ENCODE measurements around the gene ADH1B. TPM values are rescaled to one million over a fixed set of nuclear protein-coding genes. Genes with fewer than 3 reads are reported as not detected.

ADH1B gene
- total RNA-seq, 3 donors from 2014 or later (not counting 1 experiment from before 2014, with no cell fraction given) = not detected

DNA sequence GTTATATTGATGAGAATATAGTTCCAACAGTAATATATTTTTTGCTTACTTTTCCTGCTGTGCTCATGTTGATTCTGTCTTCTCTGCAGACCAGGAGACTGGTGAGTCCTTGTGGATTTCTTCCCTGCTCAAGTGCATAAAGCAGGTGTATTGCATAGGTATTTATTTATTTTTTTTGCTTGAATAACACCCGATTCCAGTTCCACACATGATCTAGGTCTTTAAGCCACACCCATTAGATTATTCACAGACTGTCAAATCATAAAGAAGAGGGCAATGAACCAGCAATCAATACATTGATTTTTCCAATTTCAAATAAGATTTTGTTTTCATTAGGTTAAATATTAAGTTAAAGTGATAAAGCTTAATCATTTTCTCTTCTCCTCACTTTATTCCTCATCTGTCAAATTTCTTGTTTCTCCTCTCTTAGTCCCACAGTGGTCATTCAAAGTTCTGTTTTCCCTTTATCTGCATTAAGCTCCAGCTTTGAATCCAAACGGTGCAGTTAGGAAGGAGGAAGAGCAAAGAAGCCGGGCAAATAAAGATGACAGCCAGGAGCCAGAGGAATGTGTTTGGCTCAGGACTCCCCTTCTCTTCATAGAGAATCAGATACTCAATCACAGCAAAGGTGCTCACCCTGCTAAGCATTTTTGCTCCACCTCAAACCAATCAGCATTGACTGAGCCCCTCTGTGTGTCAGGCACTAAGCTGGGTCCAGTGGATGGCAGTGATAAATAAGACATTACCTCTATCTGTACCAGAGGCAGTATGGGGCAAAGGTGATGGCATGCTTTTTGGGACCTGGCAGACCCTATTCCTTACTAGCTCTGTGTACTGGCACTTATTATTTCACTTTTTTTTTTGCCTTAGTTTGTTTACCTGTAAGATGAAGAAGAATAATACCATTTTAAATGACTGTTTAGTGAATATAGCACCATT, 30.1 kb downstream of the ADH1B start, which contains the start of gene ADH1A:
Gene ADH1A (minus strand): TSS at position 138 of the 939 bp plus-strand sequence. CDS start 71 bp downstream, at position 67.
- intact Hi-C loops (cut with micrococcal nuclease) = no loop called here
- Histone ChIP-seq H3K9me3 (ENCODE audit: control insufficient read depth, insufficient read depth, low read length) (peaks cover 6% of the 10 kb centered on the region), H3K27ac (ENCODE audit: low read length) (no peak within 1 kb of the TSS), H3K4me3 (ENCODE audit: low read length) (no peak within 1 kb of the TSS), H3K4me1 (ENCODE audit: control insufficient read depth, insufficient read depth, low read length) (no peaks in the 10 kb centered on the region), H3K27me3 (ENCODE audit: control insufficient read depth, insufficient read depth, low read length) (no peaks in the 10 kb centered on the region), H3K36me3 (ENCODE audit: control insufficient read depth, insufficient read depth, low read length) (no peaks in the 10 kb centered on the region)
- no peak within 1 kb of the TSS for H3K27ac Mint-ChIP-seq
- ATAC-seq (no peak), DNase-seq (no peak)
- TF ChIP-seq, protein P1, sequence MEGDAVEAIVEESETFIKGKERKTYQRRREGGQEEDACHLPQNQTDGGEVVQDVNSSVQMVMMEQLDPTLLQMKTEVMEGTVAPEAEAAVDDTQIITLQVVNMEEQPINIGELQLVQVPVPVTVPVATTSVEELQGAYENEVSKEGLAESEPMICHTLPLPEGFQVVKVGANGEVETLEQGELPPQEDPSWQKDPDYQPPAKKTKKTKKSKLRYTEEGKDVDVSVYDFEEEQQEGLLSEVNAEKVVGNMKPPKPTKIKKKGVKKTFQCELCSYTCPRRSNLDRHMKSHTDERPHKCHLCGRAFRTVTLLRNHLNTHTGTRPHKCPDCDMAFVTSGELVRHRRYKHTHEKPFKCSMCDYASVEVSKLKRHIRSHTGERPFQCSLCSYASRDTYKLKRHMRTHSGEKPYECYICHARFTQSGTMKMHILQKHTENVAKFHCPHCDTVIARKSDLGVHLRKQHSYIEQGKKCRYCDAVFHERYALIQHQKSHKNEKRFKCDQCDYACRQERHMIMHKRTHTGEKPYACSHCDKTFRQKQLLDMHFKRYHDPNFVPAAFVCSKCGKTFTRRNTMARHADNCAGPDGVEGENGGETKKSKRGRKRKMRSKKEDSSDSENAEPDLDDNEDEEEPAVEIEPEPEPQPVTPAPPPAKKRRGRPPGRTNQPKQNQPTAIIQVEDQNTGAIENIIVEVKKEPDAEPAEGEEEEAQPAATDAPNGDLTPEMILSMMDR (IDR thresholded peaks at IDR 0.05) = no peak
- H3K36me3 Mint-ChIP-seq = peaks cover 11% of the 10 kb centered on the region
- no peaks in the 10 kb centered on the region for H3K4me1 Mint-ChIP-seq
- H3K27me3 Mint-ChIP-seq (ENCODE audit: low read depth in 2 of 2) = no peaks in the 10 kb centered on the region
- no peak within 1 kb of the TSS for H3K4me3 Mint-ChIP-seq
- H3K9me3 Mint-ChIP-seq = peaks cover 10 to 15% of the 10 kb centered on the region in 2 donors
- WGBS (ENCODE audit: insufficient coverage) = 95% methylated on average over 2 of the region's 3 CpGs

GRCh38 chr4:99285387-99285786, 35.8 kb downstream of the ADH1B start:
- no peaks in the 10 kb centered on the region for H3K9me3 ChIP-seq (ENCODE audit: control insufficient read depth, insufficient read depth, low read length)
- intact Hi-C loops (cut with micrococcal nuclease) = no loop called here
- no peaks in the 10 kb centered on the region for H3K4me1 Mint-ChIP-seq
- H3K4me3 ChIP-seq (ENCODE audit: low read length) = no peak overlapping the region
- ATAC-seq = no peak
- H3K27me3 Mint-ChIP-seq (ENCODE audit: low read depth in 2 of 2) = no peaks in the 10 kb centered on the region
- H3K9me3 Mint-ChIP-seq = no peaks in the 10 kb centered on the region
- H3K27ac Mint-ChIP-seq = no peak overlapping the region
- no peaks in the 10 kb centered on the region for H3K36me3 Mint-ChIP-seq
- H3K36me3 ChIP-seq (ENCODE audit: control insufficient read depth, insufficient read depth, low read length) = no peaks in the 10 kb centered on the region
- H3K27ac ChIP-seq (ENCODE audit: low read length) = no peak overlapping the region
- H3K4me3 Mint-ChIP-seq = no peak overlapping the region
- no peaks in the 10 kb centered on the region for H3K4me1 ChIP-seq (ENCODE audit: control insufficient read depth, insufficient read depth, low read length)
- no peaks in the 10 kb centered on the region for H3K27me3 ChIP-seq (ENCODE audit: control insufficient read depth, insufficient read depth, low read length)
- no peak for DNase-seq
- TF ChIP-seq, protein P1 (IDR thresholded peaks at IDR 0.05) = no peak

DNA sequence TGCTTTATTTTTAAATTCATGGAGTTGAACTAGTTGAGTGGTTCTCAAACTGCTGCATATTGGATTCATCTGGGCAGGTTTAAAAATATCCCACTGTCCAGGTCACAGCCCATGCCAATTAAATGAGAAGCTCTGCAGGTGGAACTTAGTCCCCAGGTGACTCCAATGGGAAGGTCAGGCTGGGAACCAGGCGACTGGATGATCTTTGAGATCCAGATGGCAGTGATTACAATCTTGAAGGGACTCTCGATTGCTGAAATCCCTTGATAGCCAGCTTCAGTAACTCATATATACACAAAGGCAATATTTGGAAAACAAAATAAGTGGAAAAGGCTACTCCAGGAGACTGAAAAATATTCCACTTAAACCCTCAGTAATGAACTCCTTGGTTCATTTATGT, 38.5 kb downstream of the ADH1B start:
- DNase-seq = no peak
- Mint-ChIP-seq H3K36me3 (no peaks in the 10 kb centered on the region), H3K4me3 (no peak overlapping the region), H3K27me3 (ENCODE audit: low read depth in 2 of 2) (no peaks in the 10 kb centered on the region), H3K4me1 (no peaks in the 10 kb centered on the region), H3K27ac (no peak overlapping the region), H3K9me3 (no peaks in the 10 kb centered on the region)
- H3K9me3 ChIP-seq (ENCODE audit: control insufficient read depth, insufficient read depth, low read length) = no peaks in the 10 kb centered on the region
- no peaks in the 10 kb centered on the region for H3K36me3 ChIP-seq (ENCODE audit: control insufficient read depth, insufficient read depth, low read length)
- intact Hi-C loops (cut with micrococcal nuclease) = no loop called here
- H3K27ac ChIP-seq (ENCODE audit: low read length) = no peak overlapping the region
- TF ChIP-seq, protein P1 (IDR thresholded peaks at IDR 0.05) = no peak
- WGBS (ENCODE audit: insufficient coverage) = 81% methylated on average over 1 of the region's 2 CpGs
- H3K4me1 ChIP-seq (ENCODE audit: control insufficient read depth, insufficient read depth, low read length) = no peaks in the 10 kb centered on the region
- ATAC-seq = no peak
- H3K27me3 ChIP-seq (ENCODE audit: control insufficient read depth, insufficient read depth, low read length) = no peaks in the 10 kb centered on the region
- no peak overlapping the region for H3K4me3 ChIP-seq (ENCODE audit: low read length)
